Tibial nerve (tissue), 3 donors: ENCODE measurements around the gene ADGRB3.

Experiments used
- POLR2A ChIP-seq, 2 donors: fragments of 450-650 bp; IDR thresholded peaks; one replicate each; pipeline ENCODE4 v1.6.1; 2017; ENCODE audit warnings: antibody characterized with exemption in 2 of 2, mild to moderate bottlenecking in 2 of 2, moderate library complexity in 2 of 2
- TF ChIP-seq, protein P1 (sequence below), 5 experiments: fragments of 200-600 bp in 3 of 5; fragments of 450-650 bp in 2 of 5; sonication (generic) in 3 of 5; IDR thresholded peaks; one replicate each; pipeline ENCODE4 v1.5.1; 2016 to 2019; ENCODE audit warnings: antibody characterized with exemption in 5 of 5, mild to moderate bottlenecking in 3 of 5, moderate library complexity in 2 of 5

DNA sequence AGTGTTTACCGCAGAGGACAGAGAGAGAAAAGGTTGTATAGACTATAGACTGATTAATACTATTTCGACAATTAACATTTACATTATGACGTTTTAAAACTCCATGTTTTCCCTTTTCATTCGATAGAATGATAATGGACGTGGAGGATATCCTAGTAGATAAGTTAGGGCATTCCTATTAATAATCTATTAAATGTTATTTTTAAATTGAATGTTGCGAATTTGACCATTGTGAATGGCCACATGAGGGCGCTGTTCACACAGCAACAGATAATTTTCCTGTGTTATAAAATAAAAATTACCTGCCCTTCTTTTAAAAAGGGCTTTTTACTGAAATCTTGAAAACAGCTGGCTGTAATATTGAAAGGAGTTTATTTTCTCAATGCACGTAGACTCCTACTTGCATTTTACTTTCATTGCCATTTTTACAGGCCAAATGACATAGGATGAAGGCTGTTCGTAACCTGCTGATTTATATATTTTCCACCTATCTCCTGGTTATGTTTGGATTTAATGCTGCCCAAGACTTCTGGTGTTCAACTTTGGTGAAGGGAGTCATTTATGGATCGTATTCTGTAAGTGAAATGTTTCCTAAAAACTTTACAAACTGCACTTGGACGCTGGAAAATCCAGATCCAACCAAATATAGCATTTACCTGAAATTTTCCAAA is 3.3 kb downstream of the ADGRB3 start:
- TF ChIP-seq, protein P1, sequence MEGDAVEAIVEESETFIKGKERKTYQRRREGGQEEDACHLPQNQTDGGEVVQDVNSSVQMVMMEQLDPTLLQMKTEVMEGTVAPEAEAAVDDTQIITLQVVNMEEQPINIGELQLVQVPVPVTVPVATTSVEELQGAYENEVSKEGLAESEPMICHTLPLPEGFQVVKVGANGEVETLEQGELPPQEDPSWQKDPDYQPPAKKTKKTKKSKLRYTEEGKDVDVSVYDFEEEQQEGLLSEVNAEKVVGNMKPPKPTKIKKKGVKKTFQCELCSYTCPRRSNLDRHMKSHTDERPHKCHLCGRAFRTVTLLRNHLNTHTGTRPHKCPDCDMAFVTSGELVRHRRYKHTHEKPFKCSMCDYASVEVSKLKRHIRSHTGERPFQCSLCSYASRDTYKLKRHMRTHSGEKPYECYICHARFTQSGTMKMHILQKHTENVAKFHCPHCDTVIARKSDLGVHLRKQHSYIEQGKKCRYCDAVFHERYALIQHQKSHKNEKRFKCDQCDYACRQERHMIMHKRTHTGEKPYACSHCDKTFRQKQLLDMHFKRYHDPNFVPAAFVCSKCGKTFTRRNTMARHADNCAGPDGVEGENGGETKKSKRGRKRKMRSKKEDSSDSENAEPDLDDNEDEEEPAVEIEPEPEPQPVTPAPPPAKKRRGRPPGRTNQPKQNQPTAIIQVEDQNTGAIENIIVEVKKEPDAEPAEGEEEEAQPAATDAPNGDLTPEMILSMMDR (IDR thresholded peaks at IDR 0.05) = peak; percentile 66 to 84 (median 74)
- no peak for TF ChIP-seq POLR2A (IDR thresholded peaks at IDR 0.05)
